Stimulated activated naive CD8-positive, alpha-beta T cell treated with anti-CD3 and anti-CD28 coated beads, Interleukin-15, Interleukin-2, amounts not matched to agents 100 ng/mL and 50 ng/mL, for 24 hours (primary cell): Measurements from ENCODE around the gene WDR77.

Source experiments
- H3K27ac Mint-ChIP-seq: one replicate; pipeline ENCODE4 v1.8.0; 2021; ENCODE audit warnings: mild to moderate bottlenecking, mixed read lengths
- H3K27me3 Mint-ChIP-seq: one replicate; pipeline ENCODE4 v1.8.0; 2021; ENCODE audit warnings: mixed read lengths
- H3K36me3 Mint-ChIP-seq: one replicate; pipeline ENCODE4 v1.8.0; 2021; ENCODE audit warnings: low read depth, mixed read lengths
- H3K4me1 Mint-ChIP-seq: one replicate; pipeline ENCODE4 v1.8.0; 2021; ENCODE audit warnings: low read depth, mixed read lengths
- H3K4me3 Mint-ChIP-seq: one replicate; pipeline ENCODE4 v1.8.0; 2021; ENCODE audit warnings: mild to moderate bottlenecking, mixed read lengths
- H3K9me3 Mint-ChIP-seq: one replicate; pipeline ENCODE4 v1.8.0; 2021; ENCODE audit warnings: mixed read lengths

Gene WDR77

DNA sequence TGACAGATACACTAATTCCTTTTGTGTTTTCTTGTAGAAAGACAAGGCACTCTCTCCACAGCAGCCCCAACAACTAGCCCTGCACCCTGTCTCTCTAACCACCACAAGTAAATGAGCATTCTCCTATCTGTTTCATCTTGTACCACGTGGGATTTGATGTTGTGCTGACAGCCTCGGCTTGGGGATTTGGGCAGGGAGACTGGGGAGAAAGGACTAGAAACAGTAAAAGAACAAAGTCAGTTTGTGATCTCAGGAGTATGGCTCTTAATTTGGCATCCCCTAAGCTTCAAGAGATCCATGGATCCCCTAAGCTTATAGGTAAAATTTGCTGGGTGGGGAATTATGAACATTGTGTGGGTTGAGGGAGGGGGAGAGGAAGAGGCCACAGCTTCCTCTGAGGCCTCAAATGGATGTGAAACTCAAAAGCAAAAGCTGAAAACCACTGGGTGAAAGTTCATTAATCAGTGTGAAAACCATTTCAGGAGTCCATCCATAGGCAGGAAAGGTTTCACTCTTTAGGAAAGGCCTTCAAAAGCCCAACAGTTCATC, 27.8 kb upstream of the WDR77 start:
- Mint-ChIP-seq H3K9me3 (no peaks in the 10 kb centered on the region), H3K27ac (peak overlapping the region; percentile 91), H3K36me3 (peaks cover 26% of the 10 kb centered on the region), H3K4me3 (peak overlapping the region; percentile 74), H3K27me3 (no peaks in the 10 kb centered on the region), H3K4me1 (peaks cover 63% of the 10 kb centered on the region)

DNA sequence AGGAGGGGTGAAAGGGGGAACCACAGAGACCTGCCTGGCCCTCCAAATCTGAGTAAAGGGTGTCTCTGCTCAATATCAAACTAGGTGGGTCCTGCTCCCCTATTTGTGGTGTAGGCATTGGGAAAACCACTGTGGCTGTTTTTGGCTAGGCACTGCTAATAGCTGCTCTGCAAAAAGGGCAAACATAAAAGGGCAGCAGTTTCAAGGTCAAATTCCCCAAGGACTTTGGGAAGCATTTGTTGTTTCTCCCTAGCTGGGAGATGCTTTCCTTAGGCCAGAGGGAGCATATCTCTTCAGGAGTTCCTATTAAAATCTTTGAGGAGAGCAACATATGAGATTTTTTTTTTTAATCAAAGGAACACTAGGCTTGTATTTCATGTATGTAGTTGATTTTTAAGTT, 27.2 kb upstream of the WDR77 start:
- peak overlapping the region; percentile 74 for H3K4me3 Mint-ChIP-seq
- no peaks in the 10 kb centered on the region for H3K9me3 Mint-ChIP-seq
- no peaks in the 10 kb centered on the region for H3K27me3 Mint-ChIP-seq
- peak overlapping the region; percentile 91 for H3K27ac Mint-ChIP-seq
- peaks cover 60% of the 10 kb centered on the region for H3K4me1 Mint-ChIP-seq
- H3K36me3 Mint-ChIP-seq = peaks cover 26% of the 10 kb centered on the region

DNA sequence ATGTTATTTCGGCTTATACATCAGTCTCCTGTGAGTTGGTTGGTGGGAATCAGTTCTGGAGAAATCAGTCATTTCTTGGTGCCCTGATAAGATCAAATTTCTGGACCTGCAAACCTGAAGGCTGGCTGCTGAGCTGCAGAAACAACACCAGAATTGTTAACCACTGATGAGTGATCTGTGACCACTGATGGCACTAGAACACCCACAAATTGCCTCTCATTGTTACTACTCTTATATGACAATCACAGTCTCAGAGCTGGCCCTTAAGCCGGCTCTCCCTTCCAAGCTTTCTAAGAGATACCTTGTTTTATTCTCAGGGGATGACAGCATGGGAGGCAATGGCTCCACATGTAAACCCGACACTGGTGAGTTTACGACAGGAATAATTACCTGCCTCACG, 26.6 kb upstream of the WDR77 start:
- no peaks in the 10 kb centered on the region for H3K9me3 Mint-ChIP-seq
- H3K4me1 Mint-ChIP-seq = peaks cover 58% of the 10 kb centered on the region
- peaks cover 26% of the 10 kb centered on the region for H3K36me3 Mint-ChIP-seq
- peak overlapping the region; percentile 74 for H3K4me3 Mint-ChIP-seq
- peak overlapping the region; percentile 91 for H3K27ac Mint-ChIP-seq
- no peaks in the 10 kb centered on the region for H3K27me3 Mint-ChIP-seq

DNA sequence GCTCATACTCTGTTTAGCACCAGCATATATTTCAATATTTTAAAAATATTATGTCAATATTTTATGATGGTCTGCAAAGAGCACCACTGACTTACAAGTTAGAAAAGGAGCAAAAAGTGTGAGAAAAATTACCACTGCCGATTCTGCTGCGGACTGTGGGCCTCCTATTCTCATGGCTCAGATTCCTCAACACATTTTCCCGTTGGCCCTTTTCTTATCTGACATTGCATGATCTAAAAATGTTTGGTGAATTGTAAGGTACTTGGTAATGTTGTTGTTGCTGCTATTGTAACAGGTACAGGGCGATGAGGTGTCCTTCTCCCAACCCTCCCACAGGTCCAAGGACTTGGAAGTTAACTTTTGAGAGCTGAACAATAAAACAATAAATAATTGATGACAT, 25.5 kb upstream of the WDR77 start:
- Mint-ChIP-seq H3K4me3 (peak overlapping the region; percentile 74), H3K4me1 (peaks cover 55% of the 10 kb centered on the region)

DNA sequence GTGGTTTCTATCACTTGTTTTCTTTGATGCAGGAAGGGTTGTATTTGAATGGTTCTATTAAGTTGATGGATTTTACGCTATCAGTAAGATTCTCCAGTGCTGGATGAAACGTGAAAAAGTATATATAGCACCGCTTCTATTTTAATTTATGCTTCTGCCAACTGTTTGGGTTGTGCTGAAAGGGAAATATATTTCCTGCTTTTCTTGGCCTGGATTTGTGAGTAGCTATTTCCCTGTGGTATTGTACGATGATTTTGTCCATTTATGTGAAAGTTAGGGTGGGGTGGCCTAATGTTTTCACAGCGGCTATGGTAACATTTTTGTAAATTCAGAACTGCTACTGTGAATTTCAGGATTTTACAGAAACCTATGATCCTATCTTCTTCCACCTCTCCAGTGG, 25.1 kb upstream of the WDR77 start:
- Mint-ChIP-seq H3K27ac (peak overlapping the region; percentile 73), H3K36me3 (peaks cover 26% of the 10 kb centered on the region), H3K4me3 (peak overlapping the region; percentile 74), H3K4me1 (peaks cover 55% of the 10 kb centered on the region), H3K27me3 (no peaks in the 10 kb centered on the region), H3K9me3 (no peaks in the 10 kb centered on the region)

More for the DNA sequence above, 25.5 kb upstream of the WDR77 start:
- Mint-ChIP-seq H3K27me3 (no peaks in the 10 kb centered on the region), H3K36me3 (peaks cover 26% of the 10 kb centered on the region), H3K9me3 (no peaks in the 10 kb centered on the region), H3K27ac (peak overlapping the region; percentile 73)

DNA sequence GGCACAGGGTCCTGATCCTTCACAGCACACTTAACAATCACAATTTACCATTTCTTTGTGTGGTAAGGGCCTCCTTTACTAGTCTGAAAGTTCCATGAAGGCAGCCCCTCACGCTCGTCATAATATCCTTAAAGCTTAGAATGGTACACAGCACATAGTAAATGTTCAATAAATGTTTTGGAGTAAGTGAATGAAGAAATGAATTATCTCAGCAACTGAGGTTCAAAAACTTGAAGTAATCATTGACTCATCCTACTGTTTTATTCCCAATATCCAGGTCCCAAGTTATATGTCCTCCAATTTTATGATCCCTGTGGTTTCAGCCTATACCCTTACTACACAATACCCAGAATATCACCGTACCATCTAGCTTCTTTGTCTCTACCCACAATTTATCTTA, 22.5 kb upstream of the WDR77 start:
- H3K9me3 Mint-ChIP-seq = no peaks in the 10 kb centered on the region
- H3K27me3 Mint-ChIP-seq = no peaks in the 10 kb centered on the region
- peaks cover 33% of the 10 kb centered on the region for H3K4me1 Mint-ChIP-seq
- H3K36me3 Mint-ChIP-seq = peaks cover 13% of the 10 kb centered on the region
- no peak overlapping the region for H3K4me3 Mint-ChIP-seq
- no peak overlapping the region for H3K27ac Mint-ChIP-seq

DNA sequence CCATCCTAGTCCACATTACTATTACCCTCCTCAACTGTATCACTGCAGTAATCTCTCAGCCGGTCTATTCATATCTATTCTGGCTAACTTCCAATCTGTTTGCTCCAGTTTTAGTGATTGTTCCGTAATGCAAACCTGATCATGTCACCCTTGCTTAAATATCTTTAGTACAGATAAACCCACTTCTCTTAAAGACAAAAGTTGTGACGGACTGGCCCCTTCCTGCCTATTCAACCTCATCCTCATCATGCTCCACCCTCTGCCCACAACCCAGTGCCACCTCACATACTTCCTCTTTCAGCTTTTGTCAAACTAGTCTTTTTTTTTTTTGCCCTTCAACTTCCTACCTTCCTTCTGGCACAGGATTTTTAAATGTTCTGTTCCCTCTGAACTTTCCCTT, 22.0 kb upstream of the WDR77 start:
- Mint-ChIP-seq H3K9me3 (no peaks in the 10 kb centered on the region), H3K4me1 (peaks cover 27% of the 10 kb centered on the region), H3K36me3 (peaks cover 13% of the 10 kb centered on the region), H3K4me3 (no peak overlapping the region), H3K27me3 (no peaks in the 10 kb centered on the region), H3K27ac (no peak overlapping the region)

DNA sequence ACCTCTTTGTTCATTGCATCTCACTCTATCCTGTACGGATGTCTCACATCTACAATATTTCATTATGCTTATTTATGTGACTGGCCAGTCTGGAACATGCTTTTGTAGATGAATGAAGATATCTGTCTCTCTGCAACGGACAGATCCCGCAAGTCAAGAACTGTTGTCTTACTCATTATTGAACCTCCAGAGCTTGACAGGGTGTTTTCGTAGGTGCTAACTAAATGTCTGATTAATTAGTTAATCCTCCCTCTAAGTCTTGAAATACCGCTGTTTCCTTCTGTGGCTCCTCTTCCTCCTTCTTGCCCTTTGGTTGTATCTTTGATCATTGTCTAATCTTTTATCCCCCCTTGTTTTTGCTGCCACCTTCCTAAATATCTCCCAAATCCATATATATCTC, 21.5 kb upstream of the WDR77 start:
- H3K9me3 Mint-ChIP-seq = no peaks in the 10 kb centered on the region
- H3K27me3 Mint-ChIP-seq = no peaks in the 10 kb centered on the region
- peaks cover 13% of the 10 kb centered on the region for H3K36me3 Mint-ChIP-seq
- H3K27ac Mint-ChIP-seq = no peak overlapping the region
- peaks cover 23% of the 10 kb centered on the region for H3K4me1 Mint-ChIP-seq
- no peak overlapping the region for H3K4me3 Mint-ChIP-seq

DNA sequence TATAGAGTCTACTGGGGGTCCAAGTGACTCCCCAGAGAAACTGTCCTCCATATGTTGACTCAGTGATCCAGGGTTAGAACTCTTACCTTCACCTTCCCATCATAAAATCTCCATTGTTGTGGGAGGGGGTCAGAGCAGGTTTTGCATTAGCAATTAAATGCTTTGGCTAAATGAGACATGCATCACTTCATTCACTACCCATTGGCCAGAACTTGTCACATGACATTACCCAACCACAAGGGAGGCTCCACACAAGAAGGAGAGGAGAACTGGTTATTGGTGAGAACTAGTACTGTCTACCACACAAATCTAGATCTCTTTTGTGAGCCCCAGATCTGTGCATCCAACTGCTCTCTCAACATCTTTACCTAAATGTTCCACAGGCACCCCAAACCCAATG, 20.5 kb upstream of the WDR77 start:
- Mint-ChIP-seq H3K27me3 (no peaks in the 10 kb centered on the region), H3K27ac (no peak overlapping the region), H3K9me3 (no peaks in the 10 kb centered on the region), H3K4me1 (peaks cover 13% of the 10 kb centered on the region), H3K36me3 (peaks cover 13% of the 10 kb centered on the region), H3K4me3 (no peak overlapping the region)

DNA sequence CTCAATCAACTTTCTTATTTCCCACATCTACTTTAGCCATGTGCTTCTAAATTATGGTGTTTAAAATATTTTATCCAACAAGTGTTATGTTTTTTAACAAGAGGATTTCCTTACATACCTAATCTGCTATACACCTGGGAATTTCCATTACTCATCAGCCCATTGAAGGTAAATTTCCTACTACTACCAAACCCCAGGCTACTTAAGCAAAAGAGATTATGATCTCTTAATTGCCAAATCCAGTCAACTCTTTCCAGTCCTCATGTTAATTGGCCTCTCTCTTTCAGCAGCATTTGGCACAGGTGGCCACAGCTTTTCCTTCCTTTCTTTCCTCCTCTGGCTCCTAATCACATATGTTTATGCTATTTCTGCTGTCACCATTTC, 19.7 kb upstream of the WDR77 start:
- Mint-ChIP-seq H3K9me3 (no peaks in the 10 kb centered on the region), H3K4me1 (peaks cover 5% of the 10 kb centered on the region), H3K27me3 (no peaks in the 10 kb centered on the region), H3K36me3 (peaks cover 13% of the 10 kb centered on the region), H3K4me3 (no peak overlapping the region), H3K27ac (no peak overlapping the region)

DNA sequence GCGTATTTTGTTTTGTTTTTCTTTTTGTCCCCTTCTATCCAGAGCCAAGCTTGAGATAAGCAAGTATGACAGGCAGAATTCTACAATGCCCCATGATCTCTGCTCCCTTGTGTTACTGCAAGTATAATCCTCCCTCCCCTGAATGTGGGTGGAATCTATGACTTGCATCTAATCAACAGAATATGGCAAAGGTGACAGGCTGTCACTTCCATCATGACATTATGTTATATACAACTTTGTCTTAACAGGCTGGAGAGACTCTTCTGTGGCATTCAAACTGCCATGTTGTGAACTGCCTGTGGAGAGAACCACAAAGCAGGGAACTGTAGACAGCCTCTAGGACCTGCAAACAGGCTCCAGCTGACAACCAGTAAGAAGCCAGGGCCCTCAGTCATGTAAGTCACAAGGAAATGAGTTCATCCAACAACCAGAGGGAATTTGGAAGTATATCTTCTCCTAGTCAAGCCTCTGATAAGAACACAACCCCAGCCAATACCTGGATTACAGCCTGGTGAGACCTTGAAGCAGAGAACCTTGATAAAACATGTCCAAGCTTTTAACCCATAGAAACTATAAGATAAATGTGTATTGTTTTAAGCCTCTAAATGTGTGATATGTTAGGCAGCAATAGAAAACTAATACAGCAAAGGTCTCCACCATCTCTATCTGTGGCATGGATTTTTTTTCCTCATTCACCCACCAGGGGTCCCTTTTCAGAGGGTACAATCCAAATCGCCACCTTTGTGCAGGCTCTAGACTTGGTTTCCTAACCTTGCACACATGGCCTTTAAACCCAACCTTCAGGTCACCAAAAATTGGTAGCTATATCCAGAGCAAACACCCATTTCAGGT, 19.0 kb upstream of the WDR77 start:
- Mint-ChIP-seq H3K27me3 (no peaks in the 10 kb centered on the region), H3K27ac (no peak overlapping the region)

DNA sequence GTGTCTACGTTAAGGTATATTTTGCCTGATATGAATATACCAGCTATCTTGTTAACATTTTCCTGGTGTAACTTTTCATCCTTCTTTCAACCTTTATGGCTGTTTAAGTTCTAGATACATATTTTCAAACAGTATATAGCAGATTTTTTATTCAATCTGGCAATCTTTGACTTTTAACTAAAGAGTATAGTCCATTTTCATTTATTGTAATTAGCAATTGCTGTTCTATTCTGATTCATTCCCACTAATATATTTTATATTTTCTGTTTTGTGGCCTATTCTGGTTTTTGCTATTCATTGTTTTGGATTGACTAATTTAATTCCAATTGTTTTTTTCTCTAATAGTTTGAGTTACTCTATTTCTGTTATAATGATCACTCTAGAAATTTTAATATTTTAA, 17.4 kb upstream of the WDR77 start:
- no peaks in the 10 kb centered on the region for H3K9me3 Mint-ChIP-seq
- no peak overlapping the region for H3K27ac Mint-ChIP-seq
- no peaks in the 10 kb centered on the region for H3K27me3 Mint-ChIP-seq
- peaks cover 28% of the 10 kb centered on the region for H3K36me3 Mint-ChIP-seq
- peaks cover 8% of the 10 kb centered on the region for H3K4me1 Mint-ChIP-seq
- no peak overlapping the region for H3K4me3 Mint-ChIP-seq

More for the DNA sequence above, 19.0 kb upstream of the WDR77 start:
- Mint-ChIP-seq H3K36me3 (peaks cover 18% of the 10 kb centered on the region), H3K4me1 (peaks cover 6% of the 10 kb centered on the region), H3K9me3 (no peaks in the 10 kb centered on the region), H3K4me3 (no peak overlapping the region)

DNA sequence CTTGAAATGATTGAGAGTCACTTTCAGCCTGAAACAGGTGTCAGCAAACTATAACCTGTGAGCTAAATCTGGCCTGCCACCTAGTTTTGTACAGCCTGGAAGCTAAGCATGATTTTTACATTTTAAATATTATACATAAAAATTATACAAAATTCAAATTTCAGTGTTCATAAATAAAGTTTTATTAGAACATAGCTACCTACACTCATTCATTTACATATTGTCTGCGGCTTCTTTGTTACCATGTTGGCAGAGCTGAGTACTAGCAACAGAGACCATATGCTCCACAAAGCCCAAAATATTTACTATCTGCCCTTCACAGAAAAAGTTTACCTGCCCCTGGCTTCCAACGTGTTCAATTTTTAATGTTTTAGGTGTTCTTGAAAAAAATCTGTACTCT, 16.7 kb upstream of the WDR77 start:
- Mint-ChIP-seq H3K36me3 (peaks cover 28% of the 10 kb centered on the region), H3K4me1 (peaks cover 8% of the 10 kb centered on the region), H3K9me3 (no peaks in the 10 kb centered on the region), H3K27ac (no peak overlapping the region), H3K4me3 (no peak overlapping the region), H3K27me3 (no peaks in the 10 kb centered on the region)

DNA sequence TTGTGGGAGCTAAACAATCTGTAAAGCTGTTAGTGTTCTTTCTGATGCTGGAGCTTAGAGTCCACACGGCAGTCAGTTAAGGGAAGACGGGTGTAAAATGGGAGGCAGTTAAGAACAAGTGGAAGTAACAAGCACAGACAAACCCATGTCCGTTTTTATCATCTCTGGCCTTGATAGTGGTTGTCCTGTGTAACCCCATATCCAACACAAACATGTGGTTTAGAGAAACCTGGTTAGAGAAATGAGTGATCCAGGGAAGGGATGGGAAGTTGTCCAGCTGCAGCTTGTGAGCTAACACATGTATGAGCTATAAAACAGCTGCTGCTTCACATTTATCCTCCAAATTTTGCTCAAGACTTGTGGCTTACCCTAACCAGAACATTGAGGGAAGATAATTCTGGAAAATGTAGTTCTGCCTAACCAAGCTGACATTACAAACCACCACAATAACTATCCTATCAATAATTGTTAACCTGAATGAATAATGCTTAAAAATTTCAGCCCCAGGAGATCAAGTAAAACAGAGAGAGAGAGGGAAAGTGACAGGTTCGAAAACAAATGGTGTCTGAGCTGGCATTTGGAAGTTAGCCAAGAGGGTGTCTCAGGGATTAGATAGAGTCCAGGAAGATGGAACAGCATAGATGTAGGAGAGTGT, 14.1 kb upstream of the WDR77 start:
- Mint-ChIP-seq H3K4me3 (no peak overlapping the region), H3K27ac (no peak overlapping the region), H3K9me3 (no peaks in the 10 kb centered on the region), H3K4me1 (peaks cover 12% of the 10 kb centered on the region), H3K36me3 (peaks cover 50% of the 10 kb centered on the region), H3K27me3 (no peaks in the 10 kb centered on the region)

DNA sequence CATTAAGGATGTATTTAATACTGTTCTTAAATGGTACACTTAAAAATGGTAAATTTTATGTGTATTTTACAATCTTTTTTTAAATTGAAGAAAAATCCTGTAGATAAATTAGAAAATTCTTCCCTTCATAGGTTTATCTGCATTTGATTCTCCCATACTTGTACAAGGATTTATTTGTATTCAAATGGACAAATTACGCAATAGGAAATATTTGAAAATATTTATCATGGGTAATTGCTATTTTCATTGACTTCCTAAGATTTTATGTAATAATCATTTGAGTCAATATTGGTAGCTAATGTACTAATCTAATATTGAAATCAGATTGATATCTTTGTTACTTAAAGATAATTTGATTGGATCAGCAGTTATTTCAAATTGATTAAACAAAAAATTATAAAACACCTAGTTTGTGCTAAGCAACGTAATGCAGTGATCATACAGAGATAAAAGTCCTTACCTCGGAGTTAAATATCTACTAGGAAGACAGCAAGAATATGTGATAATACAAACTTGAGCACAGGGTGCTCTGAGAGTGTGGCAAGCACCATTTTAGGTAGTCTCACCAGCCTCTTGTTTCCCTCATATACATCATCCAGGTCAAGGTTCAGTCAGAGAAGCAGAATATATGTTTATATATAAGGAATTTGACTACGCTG, 13.4 kb upstream of the WDR77 start:
- no peak overlapping the region for H3K27ac Mint-ChIP-seq
- no peak overlapping the region for H3K4me3 Mint-ChIP-seq
- H3K27me3 Mint-ChIP-seq = no peaks in the 10 kb centered on the region
- H3K9me3 Mint-ChIP-seq = no peaks in the 10 kb centered on the region
- peaks cover 12% of the 10 kb centered on the region for H3K4me1 Mint-ChIP-seq
- H3K36me3 Mint-ChIP-seq = peaks cover 52% of the 10 kb centered on the region
